Measurements from ENCODE around the gene TOMM7. TPM values are rescaled to one million over a fixed set of nuclear protein-coding genes. Genes with fewer than 3 reads are reported as not detected.
"Not testable (repeated sequence)": the region's sequence is repeated elsewhere in the genome, so short reads cannot be mapped to it uniquely, and the experiment has no call there.

The TOMM7 gene
- total RNA-seq, 1 experiment from 2014 or later, result 170 TPM

- no peaks in the 10 kb centered on the region for H3K4me1 ChIP-seq (ENCODE audit: low read length)
- H4K20me1 ChIP-seq (ENCODE audit: insufficient read depth, low read depth, low read length), result no peaks in the 10 kb centered on the region
- H3K79me2 ChIP-seq (ENCODE audit: low read length), result no peaks in the 10 kb centered on the region
- DNase-seq, result no peak
- H2AFZ ChIP-seq (ENCODE audit: low read length), result no peak overlapping the region
- no peaks in the 10 kb centered on the region for H3K9me2 ChIP-seq (replicated peaks; ENCODE audit: insufficient read depth, low read length)
- H3K9ac ChIP-seq (ENCODE audit: low read length), result no peak overlapping the region
- no peak overlapping the region for H3K4me3 ChIP-seq (ENCODE audit: low read length)
- H3K27me3 ChIP-seq (ENCODE audit: low read length), result no peaks in the 10 kb centered on the region
- no peak overlapping the region for H3K4me2 ChIP-seq (ENCODE audit: low read depth, low read length, poor library complexity, severe bottlenecking)
- no peaks in the 10 kb centered on the region for H3K36me3 ChIP-seq (ENCODE audit: insufficient read depth, low read length)
- H3K9me3 ChIP-seq (ENCODE audit: low read length), result no peaks in the 10 kb centered on the region
- H3K27ac ChIP-seq (ENCODE audit: low read length), result no peak overlapping the region
Observed at GRCh38 chr7:22799633-22800032, 23.0 kb downstream of the TOMM7 start.

- no peak overlapping the region for H3K9ac ChIP-seq (ENCODE audit: low read length)
- no peaks in the 10 kb centered on the region for H3K27me3 ChIP-seq (ENCODE audit: low read length)
- no peak for DNase-seq
- H3K4me2 ChIP-seq (ENCODE audit: low read depth, low read length, poor library complexity, severe bottlenecking), result no peak overlapping the region
- no peaks in the 10 kb centered on the region for H3K36me3 ChIP-seq (ENCODE audit: insufficient read depth, low read length)
- no peak overlapping the region for H3K27ac ChIP-seq (ENCODE audit: low read length)
- no peaks in the 10 kb centered on the region for H4K20me1 ChIP-seq (ENCODE audit: insufficient read depth, low read depth, low read length)
- no peaks in the 10 kb centered on the region for H3K4me1 ChIP-seq (ENCODE audit: low read length)
- no peaks in the 10 kb centered on the region for H3K9me3 ChIP-seq (ENCODE audit: low read length)
- H3K79me2 ChIP-seq (ENCODE audit: low read length), result no peaks in the 10 kb centered on the region
- H3K4me3 ChIP-seq (ENCODE audit: low read length), result no peak overlapping the region
- H2AFZ ChIP-seq (ENCODE audit: low read length), result no peak overlapping the region
- no peaks in the 10 kb centered on the region for H3K9me2 ChIP-seq (replicated peaks; ENCODE audit: insufficient read depth, low read length)
Observed at GRCh38 chr7:22793593-22794462, 28.8 kb downstream of the TOMM7 start.

- H2AFZ ChIP-seq (ENCODE audit: low read length), result no peak overlapping the region
- no peaks in the 10 kb centered on the region for H3K4me1 ChIP-seq (ENCODE audit: low read length)
- H3K9me2 ChIP-seq (replicated peaks; ENCODE audit: insufficient read depth, low read length), result no peaks in the 10 kb centered on the region
- H4K20me1 ChIP-seq (ENCODE audit: insufficient read depth, low read depth, low read length), result no peaks in the 10 kb centered on the region
- no peak overlapping the region for H3K4me2 ChIP-seq (ENCODE audit: low read depth, low read length, poor library complexity, severe bottlenecking)
- no peaks in the 10 kb centered on the region for H3K36me3 ChIP-seq (ENCODE audit: insufficient read depth, low read length)
- no peaks in the 10 kb centered on the region for H3K79me2 ChIP-seq (ENCODE audit: low read length)
- DNase-seq, result no peak
- no peaks in the 10 kb centered on the region for H3K9me3 ChIP-seq (ENCODE audit: low read length)
- no peak overlapping the region for H3K4me3 ChIP-seq (ENCODE audit: low read length)
- H3K9ac ChIP-seq (ENCODE audit: low read length), result no peak overlapping the region
- H3K27ac ChIP-seq (ENCODE audit: low read length), result no peak overlapping the region
- no peaks in the 10 kb centered on the region for H3K27me3 ChIP-seq (ENCODE audit: low read length)
Observed at GRCh38 chr7:22791204-22792158, 31.2 kb downstream of the TOMM7 start.

- not testable (repeated sequence) for H3K4me1 ChIP-seq (ENCODE audit: low read length); H3K4me3 ChIP-seq (ENCODE audit: low read length); H3K27me3 ChIP-seq (ENCODE audit: low read length); H3K9me3 ChIP-seq (ENCODE audit: low read length); H3K4me2 ChIP-seq (ENCODE audit: low read depth, low read length, poor library complexity, severe bottlenecking); DNase-seq; H4K20me1 ChIP-seq (ENCODE audit: insufficient read depth, low read depth, low read length); H2AFZ ChIP-seq (ENCODE audit: low read length); H3K79me2 ChIP-seq (ENCODE audit: low read length); H3K9ac ChIP-seq (ENCODE audit: low read length); H3K9me2 ChIP-seq (replicated peaks; ENCODE audit: insufficient read depth, low read length); H3K36me3 ChIP-seq (ENCODE audit: insufficient read depth, low read length); H3K27ac ChIP-seq (ENCODE audit: low read length)
Observed at GRCh38 chr7:22790640-22791039, 32.0 kb downstream of the TOMM7 start.

GRCh38 chr7:22787951-22788350 is 34.7 kb downstream of the TOMM7 start:
- H3K9ac ChIP-seq (ENCODE audit: low read length), result no peak overlapping the region
- no peaks in the 10 kb centered on the region for H3K4me1 ChIP-seq (ENCODE audit: low read length)
- no peak overlapping the region for H2AFZ ChIP-seq (ENCODE audit: low read length)
- no peaks in the 10 kb centered on the region for H4K20me1 ChIP-seq (ENCODE audit: insufficient read depth, low read depth, low read length)
- no peaks in the 10 kb centered on the region for H3K27me3 ChIP-seq (ENCODE audit: low read length)
- no peak overlapping the region for H3K4me3 ChIP-seq (ENCODE audit: low read length)
- no peak overlapping the region for H3K4me2 ChIP-seq (ENCODE audit: low read depth, low read length, poor library complexity, severe bottlenecking)
- DNase-seq, result no peak
- H3K9me2 ChIP-seq (replicated peaks; ENCODE audit: insufficient read depth, low read length), result no peaks in the 10 kb centered on the region
- no peaks in the 10 kb centered on the region for H3K36me3 ChIP-seq (ENCODE audit: insufficient read depth, low read length)
- H3K9me3 ChIP-seq (ENCODE audit: low read length), result no peaks in the 10 kb centered on the region
- no peaks in the 10 kb centered on the region for H3K79me2 ChIP-seq (ENCODE audit: low read length)
- H3K27ac ChIP-seq (ENCODE audit: low read length), result no peak overlapping the region

- Histone ChIP-seq H3K4me3 (ENCODE audit: low read length) (no peak overlapping the region), H3K79me2 (ENCODE audit: low read length) (no peaks in the 10 kb centered on the region), H2AFZ (ENCODE audit: low read length) (no peak overlapping the region), H3K9me2 (replicated peaks; ENCODE audit: insufficient read depth, low read length) (no peaks in the 10 kb centered on the region), H3K9me3 (ENCODE audit: low read length) (no peaks in the 10 kb centered on the region), H3K9ac (ENCODE audit: low read length) (no peak overlapping the region), H3K27me3 (ENCODE audit: low read length) (no peaks in the 10 kb centered on the region), H3K4me2 (ENCODE audit: low read depth, low read length, poor library complexity, severe bottlenecking) (no peak overlapping the region), H4K20me1 (ENCODE audit: insufficient read depth, low read depth, low read length) (no peaks in the 10 kb centered on the region), H3K4me1 (ENCODE audit: low read length) (no peaks in the 10 kb centered on the region), H3K36me3 (ENCODE audit: insufficient read depth, low read length) (no peaks in the 10 kb centered on the region), H3K27ac (ENCODE audit: low read length) (no peak overlapping the region)
- DNase-seq, result no peak
Observed at GRCh38 chr7:22786290-22786932, 36.2 kb downstream of the TOMM7 start.

GRCh38 chr7:22784346-22784745 is 38.3 kb downstream of the TOMM7 start:
- Histone ChIP-seq H3K9ac (ENCODE audit: low read length) (no peak overlapping the region), H3K27me3 (ENCODE audit: low read length) (no peaks in the 10 kb centered on the region), H3K27ac (ENCODE audit: low read length) (no peak overlapping the region), H2AFZ (ENCODE audit: low read length) (no peak overlapping the region), H3K36me3 (ENCODE audit: insufficient read depth, low read length) (no peaks in the 10 kb centered on the region), H3K4me3 (ENCODE audit: low read length) (no peak overlapping the region), H3K9me2 (replicated peaks; ENCODE audit: insufficient read depth, low read length) (no peaks in the 10 kb centered on the region), H3K4me2 (ENCODE audit: low read depth, low read length, poor library complexity, severe bottlenecking) (no peak overlapping the region), H3K79me2 (ENCODE audit: low read length) (no peaks in the 10 kb centered on the region), H3K9me3 (ENCODE audit: low read length) (no peaks in the 10 kb centered on the region), H4K20me1 (ENCODE audit: insufficient read depth, low read depth, low read length) (no peaks in the 10 kb centered on the region), H3K4me1 (ENCODE audit: low read length) (no peaks in the 10 kb centered on the region)
- DNase-seq, result no peak

- Histone ChIP-seq H3K4me2 (ENCODE audit: low read depth, low read length, poor library complexity, severe bottlenecking) (no peak overlapping the region), H3K9ac (ENCODE audit: low read length) (no peak overlapping the region), H4K20me1 (ENCODE audit: insufficient read depth, low read depth, low read length) (no peaks in the 10 kb centered on the region), H3K36me3 (ENCODE audit: insufficient read depth, low read length) (no peaks in the 10 kb centered on the region), H3K9me2 (replicated peaks; ENCODE audit: insufficient read depth, low read length) (no peaks in the 10 kb centered on the region), H3K9me3 (ENCODE audit: low read length) (no peaks in the 10 kb centered on the region), H2AFZ (ENCODE audit: low read length) (no peak overlapping the region), H3K4me1 (ENCODE audit: low read length) (no peaks in the 10 kb centered on the region), H3K27ac (ENCODE audit: low read length) (no peak overlapping the region), H3K27me3 (ENCODE audit: low read length) (no peaks in the 10 kb centered on the region), H3K79me2 (ENCODE audit: low read length) (no peaks in the 10 kb centered on the region), H3K4me3 (ENCODE audit: low read length) (no peak overlapping the region)
- no peak for DNase-seq
Observed at GRCh38 chr7:22783421-22783820, 39.2 kb downstream of the TOMM7 start.
